HG03064 (cell line): Measurements from ENCODE around the gene ZMYND10.

ENCODE experiments used
- ATAC-seq: cut with Tn5 transposase; IDR thresholded peaks from one replicate; pipeline ENCODE4 v1.9.1; 2021; ENCODE audit warnings: low read depth; ENCODE audit not compliant: unreplicated experiment

ZMYND10 gene

DNA sequence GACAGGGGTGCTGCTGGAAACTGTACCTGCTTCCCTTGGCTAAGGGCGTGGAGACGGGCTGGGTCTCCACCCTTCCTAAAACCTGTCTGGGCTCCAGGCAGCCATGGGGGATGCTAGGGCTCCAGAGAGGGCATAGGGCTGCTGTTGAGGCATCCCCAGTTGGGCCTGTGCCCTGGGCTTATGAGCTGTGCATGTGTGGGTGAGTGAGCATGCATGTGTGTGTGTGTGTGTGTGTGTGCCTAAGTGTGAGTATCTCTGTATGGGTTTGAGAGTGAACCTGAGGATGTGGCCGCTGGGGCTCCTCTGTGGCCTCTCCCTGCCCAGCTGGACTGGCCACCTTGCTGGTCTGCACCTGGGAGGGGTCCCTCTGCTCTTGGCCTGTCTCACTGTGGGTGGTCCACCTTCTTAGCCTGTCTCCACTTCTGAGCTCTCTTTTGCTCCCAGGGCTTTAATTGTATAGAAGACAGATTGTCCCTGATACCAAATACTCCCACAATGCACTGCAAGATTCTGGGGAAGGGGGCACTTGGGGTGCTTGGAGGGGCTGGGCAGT is 25.7 kb upstream of the ZMYND10 start:
- ATAC-seq, result no peak

DNA sequence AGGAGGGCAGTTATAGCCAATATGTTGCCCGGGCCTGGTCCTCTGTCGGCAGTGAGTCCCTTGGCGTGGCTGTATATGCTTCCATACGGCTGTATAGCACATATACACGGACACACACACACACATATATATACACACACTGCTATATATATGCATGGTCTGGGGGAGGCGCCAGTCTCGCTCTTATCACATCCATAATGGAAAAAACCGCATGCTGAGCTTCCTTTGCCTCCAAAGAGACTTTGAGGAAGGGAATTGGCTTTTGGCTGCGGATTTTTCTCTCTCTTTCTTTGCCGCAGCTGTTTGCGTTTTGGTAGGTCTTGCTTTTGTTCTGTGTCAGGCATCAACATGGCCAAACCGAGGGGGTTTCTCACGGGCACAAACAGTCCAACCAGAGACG is 25.1 kb upstream of the ZMYND10 start:
- ATAC-seq, result no peak

- no peak for ATAC-seq
Measured at GRCh38 chr3:50369012-50369670, 23.6 kb upstream of the ZMYND10 start.

- no peak for ATAC-seq
Measured at GRCh38 chr3:50365842-50366220, 20.3 kb upstream of the ZMYND10 start.

GRCh38 chr3:50365080-50365841 is 19.7 kb upstream of the ZMYND10 start:
- peak; percentile 71 for ATAC-seq

GRCh38 chr3:50364573-50365079 is 19.1 kb upstream of the ZMYND10 start:
- ATAC-seq, result no peak

- no peak for ATAC-seq
Measured at GRCh38 chr3:50359760-50360110, 14.2 kb upstream of the ZMYND10 start.

DNA sequence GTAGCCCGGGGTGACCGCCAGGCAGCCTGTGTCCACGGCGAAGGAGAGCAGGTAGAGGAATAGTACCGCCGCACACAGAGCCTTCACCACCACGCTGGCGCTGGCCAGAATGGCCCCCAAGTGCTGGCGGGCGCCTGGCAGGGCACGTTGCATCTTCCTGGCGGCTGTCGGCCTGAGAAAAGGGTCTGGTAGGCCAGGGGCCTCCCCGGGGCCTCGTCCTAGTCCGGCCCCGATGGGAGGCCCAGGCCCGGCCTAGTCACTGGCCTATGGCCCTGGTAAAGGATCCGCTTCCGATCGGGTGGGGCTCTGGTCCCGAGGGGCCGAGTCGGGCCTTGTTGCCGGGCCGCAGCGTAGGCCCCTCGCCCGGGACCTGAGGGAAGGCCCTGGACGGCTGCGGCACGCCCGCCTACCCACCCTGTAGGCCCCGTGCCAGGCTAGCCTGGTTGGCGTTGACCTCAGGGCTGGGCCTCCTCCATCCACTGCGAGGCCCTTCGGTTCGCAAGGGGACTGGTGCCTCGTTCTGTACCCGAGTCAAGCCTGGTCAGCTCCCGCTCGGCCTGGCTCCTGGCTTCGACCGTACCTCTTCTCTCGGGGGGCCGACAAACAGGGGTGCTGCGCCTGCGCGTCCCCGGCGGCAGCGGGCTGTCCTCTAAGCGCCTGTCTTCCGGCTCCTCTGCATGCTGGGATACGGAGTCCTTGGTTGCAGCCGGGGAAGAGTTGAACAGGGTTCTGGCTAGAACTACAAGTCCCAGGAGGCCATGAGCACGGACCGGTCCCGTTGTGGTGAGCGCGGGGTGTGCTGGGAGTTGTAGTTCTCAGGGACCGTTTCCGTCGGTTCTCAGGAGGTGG is 13.6 kb upstream of the ZMYND10 start, which contains the start of gene TMEM115:
TSS of gene TMEM115 (minus strand) at position 611 of the 849 bp plus-strand sequence. CDS start at position 153, 458 bp downstream.
- ATAC-seq, result peak; percentile 98

- no peak for ATAC-seq
Measured at GRCh38 chr3:50358355-50358910, 12.9 kb upstream of the ZMYND10 start.

- no peak for ATAC-seq
Measured at GRCh38 chr3:50357481-50357880, 11.9 kb upstream of the ZMYND10 start.

DNA sequence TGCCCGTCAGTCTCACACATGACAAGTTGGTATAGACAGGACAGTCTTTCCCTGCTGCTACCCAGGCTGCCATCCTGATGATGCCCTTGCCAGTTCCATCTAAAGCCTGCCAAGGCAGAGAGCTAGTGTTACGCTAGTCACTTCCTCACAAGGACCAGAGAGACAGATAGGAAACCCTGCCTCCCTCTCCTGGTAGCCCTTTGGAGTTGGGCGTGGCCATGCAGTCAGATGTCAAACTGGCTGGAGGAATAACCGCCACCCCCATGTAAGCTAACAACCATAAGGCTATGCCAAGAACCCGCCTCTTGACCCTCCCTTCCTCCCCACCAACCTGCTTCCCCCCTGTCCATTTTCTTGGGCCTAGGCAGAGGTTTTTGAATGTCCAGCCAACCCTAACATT is 11.0 kb upstream of the ZMYND10 start:
- ATAC-seq, result no peak

DNA sequence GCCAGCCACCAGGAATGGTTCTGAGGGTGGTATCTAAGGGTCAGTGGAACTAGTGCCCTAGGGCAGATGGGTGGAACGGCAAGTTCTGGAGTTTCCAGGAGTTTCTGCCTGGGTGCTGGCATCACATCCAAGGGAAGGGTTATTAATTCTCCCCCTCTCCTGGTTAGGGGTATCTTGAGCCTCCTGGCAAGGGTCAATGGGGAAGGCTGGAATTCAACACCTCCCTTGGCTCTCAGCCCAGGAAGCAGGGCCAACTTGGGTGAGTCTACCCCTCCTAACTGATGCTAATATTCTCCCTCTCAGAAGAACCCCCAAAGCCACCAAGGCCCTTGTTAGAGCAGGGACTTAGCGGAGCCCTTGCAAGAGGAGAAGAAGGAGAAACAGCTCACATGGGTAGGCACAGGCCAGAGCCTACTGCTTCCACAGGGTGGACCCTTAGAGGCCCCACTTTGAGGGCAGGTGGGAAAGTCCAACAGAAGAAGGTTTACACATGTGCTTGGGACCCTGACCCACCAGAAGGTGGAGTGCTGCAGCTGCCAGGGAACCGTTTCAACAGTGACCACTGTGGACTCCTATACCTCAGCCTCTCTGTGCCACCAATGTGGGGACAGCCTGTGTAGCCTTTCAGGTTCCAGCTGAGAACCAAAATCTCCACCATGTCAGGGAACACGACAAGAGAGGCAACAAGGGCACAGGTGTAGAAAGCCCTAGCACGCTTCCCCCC is 10.5 kb upstream of the ZMYND10 start:
- ATAC-seq, result no peak

GRCh38 chr3:50354850-50355249 is 9.3 kb upstream of the ZMYND10 start:
- no peak for ATAC-seq

DNA sequence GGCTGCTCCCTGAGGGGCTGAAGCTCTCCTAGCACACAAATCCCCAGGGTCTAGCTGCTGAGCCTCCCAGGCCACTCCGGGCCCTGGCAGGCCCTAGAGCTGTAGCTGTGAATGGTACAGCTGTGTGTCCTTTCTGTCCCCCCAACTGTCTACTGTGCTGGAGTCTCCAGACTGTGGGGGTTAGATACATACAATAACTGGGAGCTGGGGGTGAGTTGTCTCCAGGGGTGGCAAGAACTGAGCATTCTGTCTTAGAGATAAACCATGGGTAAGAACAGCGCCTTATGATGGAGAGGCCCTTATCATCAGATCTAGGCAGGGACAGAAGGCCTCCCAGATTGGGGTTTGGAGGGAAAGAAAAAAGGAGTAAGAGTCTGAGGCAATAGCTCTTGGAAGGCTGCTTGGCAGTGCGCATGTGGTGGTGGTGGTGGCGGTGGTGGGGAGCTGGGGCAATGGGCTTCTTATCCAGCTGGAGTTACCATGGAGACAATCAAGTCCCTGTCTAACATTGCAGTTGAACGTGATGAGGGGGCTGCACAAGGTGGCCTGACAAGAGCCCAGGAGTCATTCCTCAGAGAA is 8.7 kb upstream of the ZMYND10 start:
- ATAC-seq, result no peak

GRCh38 chr3:50353245-50354004 is 7.9 kb upstream of the ZMYND10 start:
- no peak for ATAC-seq

DNA sequence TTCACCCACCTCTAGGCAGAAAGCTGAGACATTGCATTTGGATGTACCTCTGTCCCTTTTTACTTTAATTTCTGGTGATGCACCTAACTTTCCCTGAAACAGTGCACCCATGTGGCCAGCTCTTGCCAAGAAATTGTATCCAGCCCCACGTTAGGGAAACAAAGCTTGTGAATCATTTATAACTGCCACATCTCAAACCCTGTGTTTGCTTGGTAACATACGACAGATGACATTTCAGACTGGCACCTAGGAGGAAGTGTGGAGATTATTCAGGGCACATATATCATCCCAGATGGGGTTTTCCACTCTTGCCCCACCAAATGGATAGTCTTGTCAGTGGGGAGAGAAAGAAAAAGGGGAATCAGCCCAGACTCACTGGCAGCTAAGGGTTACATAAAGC is 7.2 kb upstream of the ZMYND10 start:
- no peak for ATAC-seq

- no peak for ATAC-seq
Measured at GRCh38 chr3:50351323-50351697, 5.8 kb upstream of the ZMYND10 start.

DNA sequence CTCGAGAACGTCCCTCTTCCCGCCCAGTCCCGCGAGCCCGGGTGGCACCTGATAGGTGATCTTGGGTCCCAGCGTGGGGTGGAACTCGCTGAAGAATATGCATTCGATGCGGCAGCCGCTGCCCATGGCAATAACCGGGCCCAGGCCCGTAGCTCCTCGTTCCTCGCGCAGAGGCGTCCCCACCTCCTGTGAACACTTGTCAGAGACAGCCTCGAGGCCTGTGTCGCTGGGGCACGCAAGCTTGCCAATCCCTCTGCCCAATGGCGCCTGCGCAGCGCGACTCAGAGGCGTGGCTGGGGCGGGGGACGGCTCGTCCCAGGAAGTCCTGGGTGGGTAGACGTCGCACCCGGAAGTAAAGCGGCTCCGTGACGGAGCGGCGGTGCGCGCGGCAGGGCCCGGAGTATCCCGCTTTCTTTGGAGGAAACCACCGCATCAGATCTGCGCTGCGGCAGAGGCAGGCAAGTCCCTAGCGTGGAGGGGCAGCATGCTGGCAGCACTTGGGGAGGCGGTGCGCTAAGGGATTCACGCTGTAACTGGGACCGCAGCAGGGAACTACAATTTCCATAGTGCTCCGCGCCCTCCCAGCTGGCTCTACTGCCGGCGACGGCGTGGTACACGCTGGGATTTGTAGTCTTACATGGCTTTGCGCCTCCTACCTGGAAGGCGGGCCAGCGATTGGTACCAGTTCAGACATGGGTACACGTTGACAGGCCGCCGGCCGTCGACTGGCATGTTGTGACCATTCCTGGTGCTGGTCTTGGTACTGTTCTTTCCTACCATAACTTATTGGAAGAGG is 5.2 kb upstream of the ZMYND10 start, which contains the start of the genes CYB561D2 and NPRL2:
TSS of gene CYB561D2 (plus strand) at position 336 of the 796 bp plus-strand sequence. CDS start 572 bp downstream, outside the sequence.
TSS of gene NPRL2 (minus strand) at position 249 of the 796 bp plus-strand sequence. CDS start at position 126, 123 bp downstream.
- peak; percentile 76 for ATAC-seq
